HG03439 (cell line): Measurements from ENCODE around the gene PPFIBP2.
"Not testable (repeated sequence)": the region's sequence is repeated elsewhere in the genome, so short reads cannot be mapped to it uniquely, and the experiment has no call there.

ENCODE experiments used
- ATAC-seq: cut with Tn5 transposase; IDR thresholded peaks from one replicate; pipeline ENCODE4 v1.9.1; 2021; ENCODE audit warnings: mild to moderate bottlenecking, moderate library complexity; ENCODE audit not compliant: unreplicated experiment

The PPFIBP2 gene

GRCh38 chr11:7655253-7656217 is 141.7 kb downstream of the PPFIBP2 start:
- ATAC-seq: no peak

DNA sequence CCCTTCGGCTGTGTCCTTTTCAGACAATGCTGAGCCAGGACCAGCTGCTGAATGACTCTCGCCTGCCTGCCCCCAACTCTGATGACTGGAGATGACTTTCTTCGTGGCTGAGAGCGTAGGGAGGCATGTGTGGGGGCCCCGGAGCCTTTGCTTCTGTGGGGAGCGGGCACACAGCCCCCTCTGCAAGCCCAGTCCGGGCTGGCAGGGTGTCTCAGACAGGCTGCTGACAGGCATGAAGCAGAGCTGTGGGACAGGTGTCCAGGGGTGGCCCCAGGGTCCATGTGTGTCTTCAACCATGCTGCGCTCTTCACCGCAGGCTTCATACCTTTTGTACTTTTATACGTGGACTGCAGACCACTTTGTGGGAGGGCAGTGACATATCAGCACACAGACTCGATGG is 142.9 kb downstream of the PPFIBP2 start:
- ATAC-seq: no peak

DNA sequence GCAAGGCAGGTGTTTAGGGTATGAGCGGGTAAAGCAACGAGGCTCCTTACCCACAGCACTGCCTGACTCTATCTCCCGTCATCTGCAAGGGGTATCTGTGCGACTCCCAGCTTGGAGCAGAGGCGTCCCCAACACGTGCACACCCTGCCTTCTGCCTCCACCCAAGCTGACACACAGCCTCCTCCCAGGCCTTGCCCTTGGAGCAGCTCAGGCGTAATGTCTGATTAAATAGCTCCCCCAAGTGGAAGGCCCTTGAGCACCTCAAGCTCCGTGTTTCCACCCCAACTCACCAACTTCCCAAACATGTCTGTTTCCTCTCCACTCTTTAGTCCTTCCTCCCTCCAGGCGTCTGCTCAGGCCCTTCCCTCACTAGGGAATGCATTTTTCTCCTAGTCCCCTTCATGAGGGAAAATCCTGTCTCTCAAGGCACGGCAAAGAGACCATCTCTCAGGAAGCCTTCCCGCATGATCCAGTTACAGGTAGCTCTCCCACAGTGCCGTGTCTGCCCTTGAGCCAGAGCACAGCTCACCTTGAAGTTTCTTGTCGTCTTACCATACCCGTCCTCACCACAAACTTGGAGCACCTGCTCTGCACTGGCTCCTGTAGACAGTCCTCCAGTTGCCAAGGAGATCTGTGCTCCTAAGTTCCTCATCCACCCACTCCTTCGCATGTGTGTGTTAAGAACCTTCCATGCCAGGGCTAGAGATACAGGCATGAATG is 143.7 kb downstream of the PPFIBP2 start:
- ATAC-seq: no peak

GRCh38 chr11:7663531-7663930 is 149.7 kb downstream of the PPFIBP2 start:
- not testable (repeated sequence) for ATAC-seq

- ATAC-seq: no peak
These were observed 151.1 kb downstream of the PPFIBP2 start for GRCh38 chr11:7664867-7665266.

DNA sequence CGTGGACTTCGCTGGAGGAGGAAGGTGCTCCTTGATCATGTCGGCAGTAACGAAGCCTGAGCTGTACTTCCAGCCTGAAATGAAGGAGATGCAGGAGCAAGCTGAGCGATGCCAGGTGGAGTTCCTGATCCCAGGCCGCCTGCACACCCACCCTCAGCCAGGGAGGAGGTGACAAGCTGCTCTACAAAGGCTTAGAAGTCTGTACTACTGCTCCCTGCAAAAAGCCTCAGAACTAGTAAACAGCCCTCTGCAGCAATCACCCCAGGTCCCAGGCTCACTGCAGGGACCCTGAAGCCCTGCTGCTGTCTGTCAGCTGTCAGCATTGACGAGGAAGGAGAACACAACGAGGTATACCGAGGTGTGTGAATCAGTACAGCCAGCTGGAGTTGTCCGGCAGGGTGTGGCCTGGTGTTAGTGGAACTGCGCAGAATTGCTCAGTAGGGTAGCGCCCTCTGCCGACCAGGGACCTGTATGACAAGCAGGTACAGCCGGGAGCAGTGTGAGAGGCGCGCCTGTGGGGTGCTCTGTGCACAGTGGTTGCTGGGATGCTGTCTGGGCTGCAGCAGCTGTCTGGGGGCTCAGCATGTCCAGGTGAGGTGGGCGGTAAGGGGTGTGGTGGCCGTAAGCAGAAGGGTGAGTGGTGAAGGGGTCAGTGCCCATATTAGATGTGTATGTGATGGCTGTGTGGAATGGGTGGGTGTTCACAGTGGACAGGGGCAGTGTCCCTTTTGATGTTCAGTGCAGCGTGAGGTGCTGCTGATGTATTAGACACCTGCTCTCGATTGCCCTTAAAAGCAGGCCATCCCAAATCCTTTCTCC is 151.9 kb downstream of the PPFIBP2 start:
- peak; percentile 97 for ATAC-seq

DNA sequence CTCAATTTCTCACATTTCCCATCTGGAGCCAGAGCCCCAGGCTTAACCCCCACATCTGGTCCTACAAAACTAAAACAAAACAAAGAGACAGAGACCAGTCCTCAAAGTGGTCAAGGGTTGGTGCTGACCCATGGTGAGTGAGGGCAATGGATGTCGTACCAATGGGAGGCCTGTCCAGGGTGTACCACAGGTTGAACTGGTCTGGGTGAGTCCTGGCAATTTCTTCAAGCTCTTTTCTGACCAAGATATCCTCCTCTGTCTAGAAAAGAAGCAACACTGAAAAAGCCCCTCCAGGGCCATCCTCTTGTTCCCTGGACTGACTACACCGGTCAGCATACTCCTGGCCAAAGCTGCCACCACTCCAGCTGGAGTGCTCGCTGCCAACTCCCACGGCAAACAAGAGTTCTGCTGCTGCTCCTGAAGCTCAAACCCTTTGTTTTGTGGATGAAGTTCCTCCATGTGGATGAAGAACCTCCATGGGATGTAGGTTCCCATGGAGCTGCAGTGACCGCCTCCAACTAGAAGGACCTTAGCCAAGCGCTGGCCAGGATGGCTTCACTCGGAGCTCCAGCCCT is 152.6 kb downstream of the PPFIBP2 start:
- ATAC-seq: no peak

- ATAC-seq: no peak
These were observed 153.7 kb downstream of the PPFIBP2 start for GRCh38 chr11:7667460-7667859.

- no peak for ATAC-seq
These were observed 154.7 kb downstream of the PPFIBP2 start for GRCh38 chr11:7668464-7668863.

DNA sequence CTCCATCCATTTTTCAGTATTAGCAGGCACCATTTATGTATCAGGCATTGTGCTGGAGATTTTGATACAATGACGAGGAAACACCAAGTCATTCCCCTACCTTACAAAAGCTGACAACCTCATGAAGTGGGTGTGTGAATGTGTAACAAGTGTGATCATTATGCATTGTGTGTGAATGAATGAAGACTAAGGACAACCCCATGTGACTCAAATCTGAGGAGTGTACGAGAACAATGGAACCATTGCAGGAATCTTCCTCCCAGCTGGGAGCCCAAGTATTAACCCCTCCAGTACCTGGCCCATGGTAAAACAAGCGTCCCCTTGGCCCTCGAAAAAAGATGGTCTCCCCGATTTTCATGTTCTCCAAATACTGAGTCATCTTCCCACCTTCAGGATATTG is 155.1 kb downstream of the PPFIBP2 start:
- no peak for ATAC-seq

- no peak for ATAC-seq
These were observed 156.8 kb downstream of the PPFIBP2 start for GRCh38 chr11:7670641-7671040.

DNA sequence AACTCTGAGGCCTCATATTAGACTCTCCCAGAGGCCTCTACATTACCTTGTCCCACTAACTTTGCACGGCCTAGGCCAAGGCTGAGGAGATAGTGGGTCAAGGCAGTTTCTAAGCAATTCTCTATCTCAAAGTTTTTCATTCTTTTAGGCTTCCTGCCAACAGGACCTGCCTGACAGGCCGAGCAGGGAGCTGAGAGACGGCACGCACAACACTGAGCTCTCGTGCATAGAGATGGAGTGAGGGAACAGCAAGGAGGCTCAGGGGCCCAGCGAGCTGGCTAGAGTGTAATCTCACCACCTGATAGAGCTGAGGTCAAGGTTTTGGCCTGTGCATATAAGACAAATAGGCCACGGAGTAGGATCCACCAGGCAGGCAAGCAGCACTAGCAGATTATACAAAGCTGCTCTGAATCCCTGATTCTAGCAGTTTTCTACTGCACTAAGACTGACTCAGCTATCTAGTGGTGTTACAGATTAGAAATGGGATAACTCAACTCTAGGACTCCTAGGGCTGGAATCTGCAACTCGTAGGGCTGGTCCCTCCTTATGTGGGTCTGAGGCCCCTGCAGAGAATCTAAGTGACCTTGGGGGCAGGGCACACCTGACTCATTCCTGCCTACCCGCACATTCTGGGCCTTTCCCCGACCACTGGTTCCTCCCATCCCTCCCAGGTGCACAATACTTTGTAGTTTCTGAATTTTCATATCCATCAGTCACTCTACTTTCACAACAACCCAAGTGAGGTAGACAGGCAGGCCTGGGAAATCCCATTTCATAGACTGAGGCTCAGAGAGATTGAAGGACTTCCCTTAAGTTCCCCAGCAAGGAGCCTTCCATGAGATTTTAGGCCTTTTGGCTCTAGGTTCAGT is 157.8 kb downstream of the PPFIBP2 start:
- peak; percentile 50 for ATAC-seq

DNA sequence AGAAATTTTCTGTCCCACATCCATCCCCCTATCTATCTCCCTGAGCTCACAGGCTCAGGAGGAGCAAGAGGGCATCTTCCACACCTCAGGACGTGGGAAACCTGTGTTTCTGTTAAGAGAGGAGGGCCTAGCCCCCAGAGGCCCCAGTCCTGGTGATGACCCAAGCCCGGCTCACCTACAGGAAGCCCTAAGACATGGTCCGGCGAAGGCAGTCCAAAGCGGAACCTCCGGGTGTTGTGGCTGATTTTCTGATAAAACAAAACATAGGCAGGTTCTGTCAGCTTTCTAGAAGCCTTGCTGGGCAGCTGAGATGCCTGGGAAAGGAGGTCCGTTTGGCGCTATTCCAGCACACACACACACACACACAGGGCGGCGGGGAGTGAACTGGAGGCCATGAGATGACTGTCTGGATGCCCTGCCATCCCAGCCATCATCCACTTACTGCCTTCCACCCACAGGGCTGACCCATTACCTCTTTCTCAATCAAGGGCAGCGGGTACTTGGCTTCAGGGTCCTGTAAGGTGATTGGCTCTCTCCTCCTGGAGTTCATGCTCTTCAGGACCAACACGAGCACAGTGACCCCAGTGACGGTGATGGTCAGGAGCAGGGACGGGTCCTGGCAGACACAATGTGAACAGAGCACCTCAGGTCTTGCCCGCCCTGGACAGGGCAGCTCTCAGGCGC is 158.6 kb downstream of the PPFIBP2 start:
- ATAC-seq: no peak

DNA sequence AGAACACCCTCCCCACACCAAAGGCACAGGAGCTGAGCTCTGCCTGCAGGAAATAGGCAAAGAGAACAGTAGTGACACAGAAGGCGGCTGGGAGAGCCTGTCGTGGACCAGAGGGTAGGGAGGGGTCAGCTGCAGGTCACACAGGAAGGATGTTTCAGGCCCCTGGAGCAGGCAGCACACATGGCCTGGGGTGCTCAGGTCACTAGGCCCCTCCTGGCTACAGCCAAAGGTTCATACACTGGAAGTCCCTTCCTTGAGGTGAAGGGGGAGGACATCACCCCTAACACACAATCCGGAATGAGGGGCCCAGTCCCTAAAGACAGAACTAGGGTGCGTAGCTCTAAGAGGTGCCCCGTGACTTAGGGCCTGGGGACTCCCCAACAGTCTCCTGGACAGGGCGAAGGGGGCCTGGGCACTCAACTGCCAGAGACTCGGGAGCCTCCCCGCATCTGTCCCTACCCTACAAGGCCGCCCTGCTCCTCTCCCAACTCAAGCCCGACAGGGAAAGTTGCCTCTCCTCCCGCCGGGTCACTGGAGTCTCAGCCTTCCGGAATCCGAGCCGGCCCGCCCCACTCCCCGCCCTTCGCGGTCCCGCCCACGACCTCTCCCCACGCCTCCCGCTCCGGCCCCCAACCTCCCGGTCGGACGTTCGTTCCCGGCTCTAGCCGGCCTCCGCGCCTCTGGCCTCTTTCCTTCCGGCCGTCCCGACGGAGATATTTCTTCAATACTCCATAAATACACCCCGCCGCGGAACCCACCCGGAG is 159.3 kb downstream of the PPFIBP2 start, which contains the start of gene CYB5R2:
TSS of gene CYB5R2 (minus strand) at position 541 of the 764 bp plus-strand sequence. CDS start 675 bp downstream, outside the sequence.
- peak; percentile 46 for ATAC-seq

GRCh38 chr11:7673724-7674434 is 160.1 kb downstream of the PPFIBP2 start:
- peak; percentile 22 for ATAC-seq

GRCh38 chr11:7675631-7676030 is 161.8 kb downstream of the PPFIBP2 start:
- no peak for ATAC-seq

- ATAC-seq: no peak
These were observed 163.3 kb downstream of the PPFIBP2 start for GRCh38 chr11:7677071-7677470.

DNA sequence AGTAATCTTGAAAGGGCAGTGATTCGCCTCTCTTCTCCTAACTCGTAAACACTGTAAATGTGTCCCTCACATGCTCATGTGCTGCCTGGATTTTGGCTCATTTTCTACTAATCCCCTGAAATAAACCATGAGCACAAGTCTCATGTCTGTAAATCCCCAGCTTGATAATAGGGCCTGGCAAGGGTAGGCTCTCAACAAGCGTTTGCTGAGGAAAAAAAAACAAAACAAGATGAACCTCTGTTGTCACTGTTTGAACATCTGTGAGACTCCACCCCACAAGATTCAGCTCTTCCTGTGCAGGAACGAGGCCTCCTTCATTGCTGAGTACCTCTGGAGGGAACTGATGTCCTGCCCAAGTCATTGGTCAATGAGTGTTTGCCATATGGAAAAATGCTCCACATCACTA is 164.0 kb downstream of the PPFIBP2 start:
- no peak for ATAC-seq
